ENCODE results near the gene CAMK2N1. TPM values are rescaled to one million over a fixed set of nuclear protein-coding genes. Genes with fewer than 3 reads are reported as not detected.

The CAMK2N1 gene
- total RNA-seq, 2 experiments from 2014 or later = 0.29 to 0.44 TPM

Other genes starting within 250 kb of the CAMK2N1 start
- gene VWA5B1, start 195.3 kb downstream of the CAMK2N1 start, total RNA-seq = not detected
- 10 to 100 TPM; 17.2 to 18.6 TPM for gene MUL1, start 21.9 kb upstream of the CAMK2N1 start, total RNA-seq
- gene FAM43B, start 66.4 kb upstream of the CAMK2N1 start, total RNA-seq = not detected
- gene CDA, start 102.9 kb upstream of the CAMK2N1 start, total RNA-seq = not detected
- 1 to 10 TPM; 3.3 to 3.6 TPM for gene PINK1, start 147.2 kb upstream of the CAMK2N1 start, total RNA-seq
- gene DDOST, start 175.2 kb upstream of the CAMK2N1 start, total RNA-seq = 100 to 1,000 TPM; 163 to 166 TPM
- not detected for gene KIF17, start 231.8 kb upstream of the CAMK2N1 start, total RNA-seq
- gene SH2D5, start 246.5 kb upstream of the CAMK2N1 start, total RNA-seq = under 1 TPM in 1 of 2 experiments, not detected in 1; 0.05 TPM